ENCODE results near the gene RPP40. TPM values are rescaled to one million over a fixed set of nuclear protein-coding genes. Genes with fewer than 3 reads are reported as not detected.

RPP40 gene
- total RNA-seq, 1 donor from 2014 or later = 9.6 TPM

DNA sequence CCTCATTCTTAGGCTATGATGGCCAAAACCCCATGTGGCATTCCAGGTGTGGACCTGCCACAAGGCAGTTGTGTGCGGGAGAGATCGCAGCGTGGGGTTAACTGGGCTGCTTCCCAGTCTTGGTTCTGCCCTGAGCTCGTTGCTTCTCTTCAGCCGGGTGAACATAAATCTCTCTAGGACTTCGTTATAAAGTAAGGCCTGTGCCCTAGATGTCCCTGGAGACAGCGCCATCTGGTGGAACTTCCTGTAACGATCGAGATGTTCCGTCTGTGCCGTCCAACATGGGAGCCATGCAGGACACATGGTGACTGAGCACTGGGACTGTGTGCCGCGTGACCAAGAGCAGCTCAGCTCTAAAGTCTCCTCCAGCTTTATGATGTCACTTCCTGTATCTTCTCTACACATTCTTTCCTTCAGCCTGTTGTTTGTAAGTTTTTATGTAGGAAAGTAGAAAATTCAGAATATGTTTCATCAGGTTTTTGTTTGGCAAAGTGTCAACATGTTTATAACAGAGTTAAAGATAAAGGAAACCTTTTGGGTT lies 26.8 kb upstream of the RPP40 start:
- Mint-ChIP-seq H3K27me3 (ENCODE audit: unreplicated experiment) (peaks cover 7% of the 10 kb centered on the region), H3K4me3 (ENCODE audit: unreplicated experiment) (no peak overlapping the region), H3K4me1 (ENCODE audit: unreplicated experiment) (peaks cover 26% of the 10 kb centered on the region), H3K9me3 (ENCODE audit: unreplicated experiment) (no peaks in the 10 kb centered on the region), H3K36me3 (ENCODE audit: low read depth, unreplicated experiment) (peaks cover 4% of the 10 kb centered on the region), H3K27ac (ENCODE audit: unreplicated experiment) (no peak overlapping the region)
- TF ChIP-seq CTCF (IDR thresholded peaks at IDR 0.05; ENCODE audit: unreplicated experiment) = peak; percentile 65
- peak; percentile 87 for DNase-seq (ENCODE audit: low spot score)

DNA sequence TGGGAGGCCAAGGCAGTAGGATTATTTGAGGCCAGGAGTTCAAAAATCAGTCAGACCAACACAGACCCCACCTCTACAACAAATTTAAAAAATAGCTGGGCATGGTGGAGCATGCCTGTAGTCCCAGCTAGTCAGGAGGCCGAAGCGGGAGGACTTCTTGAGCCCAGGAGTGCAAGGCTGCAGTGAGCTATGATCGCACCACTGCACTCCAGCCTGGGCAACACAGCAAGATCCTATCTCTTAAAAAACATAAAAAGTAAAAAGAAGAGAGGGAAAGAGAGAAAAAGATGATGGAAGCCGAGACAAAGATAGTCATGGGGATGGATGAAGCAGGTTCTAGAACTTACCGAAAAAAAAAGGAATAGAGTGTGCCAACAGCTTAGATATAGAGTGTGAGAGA lies 25.8 kb upstream of the RPP40 start:
- TF ChIP-seq CTCF (IDR thresholded peaks at IDR 0.05; ENCODE audit: unreplicated experiment) = no peak
- DNase-seq (ENCODE audit: low spot score) = no peak
- H3K4me1 Mint-ChIP-seq (ENCODE audit: unreplicated experiment) = peaks cover 30% of the 10 kb centered on the region
- no peak overlapping the region for H3K4me3 Mint-ChIP-seq (ENCODE audit: unreplicated experiment)
- H3K9me3 Mint-ChIP-seq (ENCODE audit: unreplicated experiment) = no peaks in the 10 kb centered on the region
- H3K36me3 Mint-ChIP-seq (ENCODE audit: low read depth, unreplicated experiment) = peaks cover 4% of the 10 kb centered on the region
- peaks cover 7% of the 10 kb centered on the region for H3K27me3 Mint-ChIP-seq (ENCODE audit: unreplicated experiment)
- H3K27ac Mint-ChIP-seq (ENCODE audit: unreplicated experiment) = no peak overlapping the region

- Mint-ChIP-seq H3K4me1 (ENCODE audit: unreplicated experiment) (peaks cover 25% of the 10 kb centered on the region), H3K27ac (ENCODE audit: unreplicated experiment) (no peak overlapping the region), H3K36me3 (ENCODE audit: low read depth, unreplicated experiment) (peaks cover 4% of the 10 kb centered on the region), H3K27me3 (ENCODE audit: unreplicated experiment) (peaks cover 6% of the 10 kb centered on the region), H3K9me3 (ENCODE audit: unreplicated experiment) (no peaks in the 10 kb centered on the region), H3K4me3 (ENCODE audit: unreplicated experiment) (no peak overlapping the region)
- TF ChIP-seq CTCF (IDR thresholded peaks at IDR 0.05; ENCODE audit: unreplicated experiment) = no peak
- DNase-seq (ENCODE audit: low spot score) = no peak
These were observed 25.1 kb upstream of the RPP40 start for GRCh38 chr6:5028921-5029320.

- Mint-ChIP-seq H3K27me3 (ENCODE audit: unreplicated experiment) (peaks cover 4% of the 10 kb centered on the region), H3K9me3 (ENCODE audit: unreplicated experiment) (no peaks in the 10 kb centered on the region), H3K27ac (ENCODE audit: unreplicated experiment) (no peak overlapping the region), H3K4me1 (ENCODE audit: unreplicated experiment) (peaks cover 20% of the 10 kb centered on the region), H3K36me3 (ENCODE audit: low read depth, unreplicated experiment) (peaks cover 4% of the 10 kb centered on the region), H3K4me3 (ENCODE audit: unreplicated experiment) (no peak overlapping the region)
- DNase-seq (ENCODE audit: low spot score) = no peak
- TF ChIP-seq CTCF (IDR thresholded peaks at IDR 0.05; ENCODE audit: unreplicated experiment) = no peak
These were observed 24.5 kb upstream of the RPP40 start for GRCh38 chr6:5028301-5028700.

DNA sequence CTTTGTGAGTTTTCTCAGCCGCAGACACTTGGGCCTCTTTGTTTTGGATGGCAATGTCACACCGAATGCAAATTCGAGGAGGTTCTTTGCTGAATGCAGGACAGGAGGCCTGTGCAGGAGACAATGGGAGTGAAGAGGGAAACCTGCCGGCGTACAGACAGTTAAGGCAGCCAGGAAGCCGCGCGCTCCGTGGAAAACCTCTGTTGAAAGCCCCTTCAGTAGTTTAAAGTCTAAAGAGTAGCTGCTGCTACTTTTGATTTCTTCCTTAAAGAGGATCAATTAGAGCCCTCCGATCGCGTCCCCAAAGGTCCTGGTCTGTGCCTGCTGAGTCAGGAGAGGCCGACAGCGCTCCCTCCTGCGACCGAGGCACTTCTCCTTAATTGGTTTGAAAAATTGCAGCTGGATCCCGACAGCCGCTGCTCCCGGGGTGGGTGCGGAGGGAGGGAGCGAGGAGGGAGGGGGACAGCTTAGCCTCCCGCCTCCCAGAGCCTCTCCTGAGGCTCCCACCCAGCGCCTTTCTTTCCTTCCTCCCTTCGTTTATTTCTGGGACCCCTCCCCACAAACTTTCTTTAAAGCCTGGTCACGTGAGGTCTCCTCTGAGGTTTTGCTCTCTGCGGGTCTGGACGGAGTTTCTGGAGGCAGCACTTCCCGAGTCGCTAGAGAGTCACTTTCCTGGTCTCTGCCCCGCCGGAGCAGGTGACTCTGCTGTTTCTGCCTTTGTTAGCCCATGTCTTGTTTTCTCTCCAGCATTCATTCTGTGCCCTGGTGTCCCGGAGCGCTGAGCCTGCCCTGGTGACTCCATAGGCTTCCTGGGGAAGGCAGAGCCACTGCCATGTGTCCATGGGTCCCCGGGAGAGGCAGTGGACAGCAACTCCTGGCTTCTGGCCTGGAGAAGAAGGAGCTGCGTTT lies 22.3 kb upstream of the RPP40 start:
- Mint-ChIP-seq H3K27ac (ENCODE audit: unreplicated experiment) (peak overlapping the region; percentile 91), H3K4me3 (ENCODE audit: unreplicated experiment) (peak overlapping the region; percentile 91), H3K27me3 (ENCODE audit: unreplicated experiment) (peaks cover 4% of the 10 kb centered on the region), H3K36me3 (ENCODE audit: low read depth, unreplicated experiment) (peaks cover 4% of the 10 kb centered on the region), H3K4me1 (ENCODE audit: unreplicated experiment) (peaks cover 20% of the 10 kb centered on the region), H3K9me3 (ENCODE audit: unreplicated experiment) (no peaks in the 10 kb centered on the region)
- TF ChIP-seq CTCF (IDR thresholded peaks at IDR 0.05; ENCODE audit: unreplicated experiment) = no peak
- DNase-seq (ENCODE audit: low spot score) = peak; percentile 63
